Omental fat pad (tissue), 4 donors: Measurements from ENCODE around the gene INPP5E. TPM values are rescaled to one million over a fixed set of nuclear protein-coding genes. Genes with fewer than 3 reads are reported as not detected.

Experiments used
- ATAC-seq: fragments of 150-250 bp; one replicate; pipeline ENCODE4 v1.9.1; 2016; ENCODE audit warnings: mild to moderate bottlenecking, moderate library complexity; ENCODE audit not compliant: low FRiP score
- DNase-seq: peaks from one replicate; pipeline ENCODE4 v3.0.0-alpha.2; 2019; ENCODE audit warnings: low spot score
- total RNA-seq, 4 donors: library from RNA; depleted of rRNA; stranded (reverse); fragments of >200 nt; gene quantifications; one replicate each; pipeline ENCODE4 v1.1.0, GENCODE V29; 2016
- TF ChIP-seq, protein P1 (sequence below), 3 donors: fragments of 450-650 bp; IDR thresholded peaks; one replicate each; pipeline ENCODE4 v1.5.1; 2016 to 2017; ENCODE audit warnings: antibody characterized with exemption in 3 of 3, mild to moderate bottlenecking in 3 of 3, moderate library complexity in 2 of 3

INPP5E gene
- total RNA-seq, 4 donors from 2014 or later, result 5.4 to 13.1 (median 8.3) TPM

DNA sequence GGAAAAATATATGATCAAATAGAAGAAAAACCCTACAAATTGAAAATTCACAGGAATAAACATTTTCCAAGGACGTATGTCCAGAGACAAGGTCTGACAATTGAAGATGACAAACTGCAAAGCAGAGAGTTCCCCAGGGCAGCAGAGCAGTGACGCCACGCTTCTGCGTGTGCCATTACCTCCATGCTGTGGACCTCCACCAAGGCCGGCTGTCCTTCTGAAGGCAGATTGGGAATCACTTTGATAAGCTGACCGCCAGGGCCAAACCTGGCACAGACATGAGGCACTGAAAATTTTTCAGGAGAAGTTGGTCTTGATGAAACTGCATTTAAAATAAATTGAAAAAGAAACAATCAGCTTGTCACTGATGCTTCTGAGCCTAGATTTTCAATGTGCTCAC, 24.6 kb upstream of the INPP5E start:
- TF ChIP-seq, protein P1, sequence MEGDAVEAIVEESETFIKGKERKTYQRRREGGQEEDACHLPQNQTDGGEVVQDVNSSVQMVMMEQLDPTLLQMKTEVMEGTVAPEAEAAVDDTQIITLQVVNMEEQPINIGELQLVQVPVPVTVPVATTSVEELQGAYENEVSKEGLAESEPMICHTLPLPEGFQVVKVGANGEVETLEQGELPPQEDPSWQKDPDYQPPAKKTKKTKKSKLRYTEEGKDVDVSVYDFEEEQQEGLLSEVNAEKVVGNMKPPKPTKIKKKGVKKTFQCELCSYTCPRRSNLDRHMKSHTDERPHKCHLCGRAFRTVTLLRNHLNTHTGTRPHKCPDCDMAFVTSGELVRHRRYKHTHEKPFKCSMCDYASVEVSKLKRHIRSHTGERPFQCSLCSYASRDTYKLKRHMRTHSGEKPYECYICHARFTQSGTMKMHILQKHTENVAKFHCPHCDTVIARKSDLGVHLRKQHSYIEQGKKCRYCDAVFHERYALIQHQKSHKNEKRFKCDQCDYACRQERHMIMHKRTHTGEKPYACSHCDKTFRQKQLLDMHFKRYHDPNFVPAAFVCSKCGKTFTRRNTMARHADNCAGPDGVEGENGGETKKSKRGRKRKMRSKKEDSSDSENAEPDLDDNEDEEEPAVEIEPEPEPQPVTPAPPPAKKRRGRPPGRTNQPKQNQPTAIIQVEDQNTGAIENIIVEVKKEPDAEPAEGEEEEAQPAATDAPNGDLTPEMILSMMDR (IDR thresholded peaks at IDR 0.05), result no peak
- no peak for DNase-seq
- ATAC-seq, result no peak

DNA sequence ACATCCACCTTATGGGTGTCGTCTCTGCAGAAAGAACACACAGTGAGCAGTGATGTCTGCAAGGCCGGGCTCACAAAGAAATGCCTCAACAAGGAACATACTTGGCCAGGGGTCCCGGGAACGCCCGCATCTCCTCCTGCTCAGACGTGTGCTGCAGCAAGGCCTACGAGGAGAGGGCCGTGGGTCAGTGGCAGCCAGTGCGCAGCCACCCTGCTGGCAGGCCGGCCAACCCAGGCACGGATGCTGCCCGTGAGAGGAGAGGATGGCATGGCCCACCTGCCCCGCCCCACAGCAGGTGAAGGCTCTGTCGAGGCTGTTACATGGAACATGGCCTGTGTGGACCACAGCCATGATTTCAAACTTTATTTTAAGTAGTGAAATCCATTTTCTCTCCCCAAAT, 23.9 kb upstream of the INPP5E start:
- ATAC-seq (no peak), DNase-seq (no peak)
- TF ChIP-seq, protein P1 (IDR thresholded peaks at IDR 0.05), result no peak

DNA sequence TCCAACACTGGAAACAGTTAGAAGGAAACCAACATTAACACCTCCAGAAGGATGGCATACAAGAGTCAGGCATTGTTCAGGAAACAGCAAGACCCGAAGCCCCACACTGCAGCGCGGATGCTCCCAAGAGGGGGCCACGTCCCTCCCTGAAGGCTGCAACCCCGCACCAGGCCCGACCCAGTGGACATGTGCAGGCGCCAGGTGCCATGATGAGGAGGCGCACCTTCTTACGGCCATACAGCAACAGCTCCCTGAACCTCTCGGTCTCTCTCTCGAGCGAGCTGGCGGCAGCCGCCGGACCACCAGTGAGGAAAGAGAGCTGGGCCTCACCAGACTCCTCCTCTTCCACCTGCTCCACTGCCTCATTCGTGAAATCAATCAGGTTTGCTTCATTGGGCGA, 23.0 kb upstream of the INPP5E start:
- no peak for ATAC-seq

DNA sequence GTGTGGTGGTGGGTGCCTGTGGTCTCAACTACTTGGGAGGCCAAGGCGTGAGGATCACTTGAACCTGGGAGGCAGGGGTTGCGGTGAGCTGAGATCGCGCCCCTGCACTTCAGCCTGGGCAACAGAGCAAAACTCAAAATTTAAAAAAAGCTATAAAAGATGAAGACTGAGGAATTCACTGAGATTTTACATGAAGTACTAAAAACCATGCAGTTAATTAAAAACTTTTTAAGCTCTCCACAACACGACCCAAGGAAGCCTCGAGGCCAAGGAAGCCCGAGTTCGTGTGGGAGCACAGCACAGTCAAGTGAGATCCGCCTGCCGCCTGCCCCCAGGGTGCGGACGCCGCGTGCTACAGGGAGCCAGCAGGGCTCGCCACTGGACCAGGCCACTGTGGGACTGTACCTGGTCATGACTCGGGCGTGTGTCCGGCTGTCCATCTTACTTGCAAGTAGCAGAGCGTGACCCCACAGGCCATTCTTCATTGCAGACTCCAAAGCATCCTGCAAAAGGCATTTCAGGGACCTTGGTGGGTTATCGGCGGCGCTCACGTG, 21.2 kb upstream of the INPP5E start:
- ATAC-seq (no peak), DNase-seq (no peak)
- TF ChIP-seq, protein P1 (IDR thresholded peaks at IDR 0.05), result no peak

More for the DNA sequence above, 23.0 kb upstream of the INPP5E start:
- no peak for DNase-seq
- TF ChIP-seq, protein P1 (IDR thresholded peaks at IDR 0.05), result no peak

DNA sequence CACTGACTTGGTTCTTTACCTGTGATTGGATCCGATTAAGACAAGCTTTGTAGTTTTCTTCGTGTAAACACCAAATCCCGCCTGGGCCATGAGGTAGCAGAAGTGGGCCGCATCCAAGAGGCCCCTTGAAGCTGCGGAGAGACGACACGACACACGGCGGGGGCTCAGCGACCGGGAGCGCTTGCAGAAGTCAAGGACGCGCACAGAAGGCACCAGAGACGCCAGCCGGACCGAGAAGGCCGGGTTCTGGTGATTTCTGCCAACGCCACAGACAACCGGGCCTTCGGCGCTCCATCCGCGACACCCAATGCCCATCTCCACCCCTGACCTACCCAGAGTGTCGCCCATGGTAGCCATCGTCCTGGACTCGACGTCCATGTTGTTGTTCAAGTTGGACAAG, 19.8 kb upstream of the INPP5E start:
- TF ChIP-seq, protein P1 (IDR thresholded peaks at IDR 0.05), result no peak
- ATAC-seq, result no peak
- DNase-seq, result no peak

DNA sequence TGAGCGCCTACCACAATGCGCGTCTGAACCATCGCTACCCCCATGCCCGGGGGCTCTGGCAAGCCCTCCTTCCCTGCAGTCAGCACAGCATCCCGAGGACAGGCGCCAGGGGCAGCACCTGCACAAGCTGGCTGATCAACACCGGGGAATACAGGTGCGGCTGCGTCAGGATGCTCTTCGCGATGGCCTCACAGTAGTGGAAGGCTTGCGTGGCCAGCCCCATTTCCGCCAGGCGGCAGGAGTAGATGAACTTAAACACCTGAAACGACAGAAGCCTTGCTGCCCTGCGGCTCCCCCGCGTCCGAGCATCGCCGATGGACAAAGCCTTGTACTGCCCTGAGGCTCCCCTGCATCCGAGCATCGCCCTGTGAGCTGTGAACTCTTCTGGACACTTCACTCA, 17.7 kb upstream of the INPP5E start:
- no peak for ATAC-seq
- no peak for DNase-seq
- TF ChIP-seq, protein P1 (IDR thresholded peaks at IDR 0.05), result no peak

DNA sequence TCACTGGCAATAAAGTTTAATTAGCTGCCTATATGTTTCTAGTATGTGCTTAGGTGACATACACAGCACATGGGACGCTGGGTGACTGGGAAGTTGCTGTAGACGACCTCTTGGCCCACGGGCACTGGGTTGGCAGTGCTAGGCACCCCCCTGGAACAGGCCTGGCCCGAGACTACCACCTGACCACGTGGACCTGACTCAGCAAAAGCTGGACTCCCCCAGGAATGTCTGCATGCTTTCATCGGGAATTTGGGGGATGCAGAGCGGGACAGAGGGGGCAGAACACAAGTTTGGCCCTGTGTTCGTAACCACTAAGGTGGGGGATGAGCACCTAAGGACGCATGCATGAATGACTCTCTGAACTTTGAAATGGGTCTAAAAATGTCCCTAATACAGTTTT, 16.6 kb upstream of the INPP5E start:
- ATAC-seq, result no peak
- DNase-seq, result no peak
- TF ChIP-seq, protein P1 (IDR thresholded peaks at IDR 0.05), result no peak
